ENCODE results near the gene GDF10. TPM values are rescaled to one million over a fixed set of nuclear protein-coding genes. Genes with fewer than 3 reads are reported as not detected.

The GDF10 gene
- total RNA-seq, 1 donor from 2014 or later: 1.8 TPM

DNA sequence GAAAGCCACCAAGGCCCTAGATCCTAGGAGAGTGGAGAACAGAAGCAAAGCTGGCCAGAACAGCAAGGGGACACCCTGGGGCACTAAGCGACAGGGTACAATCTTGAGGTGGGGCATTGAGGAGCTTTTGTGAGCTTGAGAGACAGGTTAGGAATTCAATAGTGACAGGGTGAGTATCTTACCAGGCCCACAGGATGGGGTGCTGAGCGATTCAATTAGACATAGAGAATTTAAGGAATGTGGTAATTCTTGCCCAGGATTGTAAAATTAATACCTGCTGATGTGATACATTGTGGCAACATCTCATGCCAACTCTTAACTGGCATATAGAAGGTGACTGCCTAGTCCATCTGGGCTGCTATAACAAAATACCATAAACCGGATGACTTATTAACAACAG is 62.2 kb downstream of the GDF10 start:
- Mint-ChIP-seq H3K9me3 (no peaks in the 10 kb centered on the region), H3K27me3 (ENCODE audit: low read depth) (no peaks in the 10 kb centered on the region), H3K4me3 (no peak overlapping the region), H3K36me3 (no peaks in the 10 kb centered on the region), H3K27ac (no peak overlapping the region), H3K4me1 (no peaks in the 10 kb centered on the region)
- TF ChIP-seq, protein P1, sequence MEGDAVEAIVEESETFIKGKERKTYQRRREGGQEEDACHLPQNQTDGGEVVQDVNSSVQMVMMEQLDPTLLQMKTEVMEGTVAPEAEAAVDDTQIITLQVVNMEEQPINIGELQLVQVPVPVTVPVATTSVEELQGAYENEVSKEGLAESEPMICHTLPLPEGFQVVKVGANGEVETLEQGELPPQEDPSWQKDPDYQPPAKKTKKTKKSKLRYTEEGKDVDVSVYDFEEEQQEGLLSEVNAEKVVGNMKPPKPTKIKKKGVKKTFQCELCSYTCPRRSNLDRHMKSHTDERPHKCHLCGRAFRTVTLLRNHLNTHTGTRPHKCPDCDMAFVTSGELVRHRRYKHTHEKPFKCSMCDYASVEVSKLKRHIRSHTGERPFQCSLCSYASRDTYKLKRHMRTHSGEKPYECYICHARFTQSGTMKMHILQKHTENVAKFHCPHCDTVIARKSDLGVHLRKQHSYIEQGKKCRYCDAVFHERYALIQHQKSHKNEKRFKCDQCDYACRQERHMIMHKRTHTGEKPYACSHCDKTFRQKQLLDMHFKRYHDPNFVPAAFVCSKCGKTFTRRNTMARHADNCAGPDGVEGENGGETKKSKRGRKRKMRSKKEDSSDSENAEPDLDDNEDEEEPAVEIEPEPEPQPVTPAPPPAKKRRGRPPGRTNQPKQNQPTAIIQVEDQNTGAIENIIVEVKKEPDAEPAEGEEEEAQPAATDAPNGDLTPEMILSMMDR (IDR thresholded peaks at IDR 0.05; ENCODE audit: unreplicated experiment): no peak
- no peak for DNase-seq (ENCODE audit: low spot score in 2 of 2, unreplicated experiment in 2 of 2)

Other genes starting within 250 kb of the GDF10 start
- gene GDF2, start 22.3 kb downstream of the GDF10 start, total RNA-seq: not detected in 3 replicates
- not detected in 3 replicates for gene RBP3, start 48.2 kb downstream of the GDF10 start, total RNA-seq
- gene ZNF488, start 84.1 kb downstream of the GDF10 start, total RNA-seq: 0.96 to 1.4 TPM (median 0.99 TPM) in 3 replicates
- gene ANXA8, start 183.9 kb downstream of the GDF10 start, total RNA-seq: 2.0 to 2.8 TPM (median 2.3 TPM) in 3 replicates
- gene FAM25G, start 191.5 kb downstream of the GDF10 start, total RNA-seq: not detected in 3 replicates
- 21.7 to 24.0 TPM (median 22.2 TPM) in 3 replicates for gene AGAP9, start 223.4 kb downstream of the GDF10 start, total RNA-seq

Measured in mesothelial cell of epicardium (in vitro differentiated cells).